NB4 (cell line): ENCODE measurements around the gene APCDD1L.

Source experiments
- MYC ChIP-seq: IDR thresholded peaks from 2 replicates; pipeline ENCODE4 v1.6.1; 2011; ENCODE audit warnings: low read depth, low read length
- POLR2A ChIP-seq: IDR thresholded peaks from 2 replicates; pipeline ENCODE4 v1.6.1; 2011; ENCODE audit warnings: mild to moderate bottlenecking; ENCODE audit not compliant: insufficient read length; ENCODE audit errors: extremely low read depth
- TF ChIP-seq, protein P1 (sequence below): IDR thresholded peaks from one replicate; pipeline ENCODE4 v1.5.1; 2012; ENCODE audit warnings: low read depth, low read length
- TF ChIP-seq, protein P2 (sequence below): IDR thresholded peaks from 2 replicates; pipeline ENCODE4 v1.6.1; 2011; ENCODE audit warnings: low read depth, low read length

GRCh38 chr20:58453391-58453790 is 61.8 kb downstream of the APCDD1L start:
- TF ChIP-seq, protein P1, sequence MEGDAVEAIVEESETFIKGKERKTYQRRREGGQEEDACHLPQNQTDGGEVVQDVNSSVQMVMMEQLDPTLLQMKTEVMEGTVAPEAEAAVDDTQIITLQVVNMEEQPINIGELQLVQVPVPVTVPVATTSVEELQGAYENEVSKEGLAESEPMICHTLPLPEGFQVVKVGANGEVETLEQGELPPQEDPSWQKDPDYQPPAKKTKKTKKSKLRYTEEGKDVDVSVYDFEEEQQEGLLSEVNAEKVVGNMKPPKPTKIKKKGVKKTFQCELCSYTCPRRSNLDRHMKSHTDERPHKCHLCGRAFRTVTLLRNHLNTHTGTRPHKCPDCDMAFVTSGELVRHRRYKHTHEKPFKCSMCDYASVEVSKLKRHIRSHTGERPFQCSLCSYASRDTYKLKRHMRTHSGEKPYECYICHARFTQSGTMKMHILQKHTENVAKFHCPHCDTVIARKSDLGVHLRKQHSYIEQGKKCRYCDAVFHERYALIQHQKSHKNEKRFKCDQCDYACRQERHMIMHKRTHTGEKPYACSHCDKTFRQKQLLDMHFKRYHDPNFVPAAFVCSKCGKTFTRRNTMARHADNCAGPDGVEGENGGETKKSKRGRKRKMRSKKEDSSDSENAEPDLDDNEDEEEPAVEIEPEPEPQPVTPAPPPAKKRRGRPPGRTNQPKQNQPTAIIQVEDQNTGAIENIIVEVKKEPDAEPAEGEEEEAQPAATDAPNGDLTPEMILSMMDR = no peak
- TF ChIP-seq POLR2A (no peak), MYC (no peak)
- TF ChIP-seq, protein P2, sequence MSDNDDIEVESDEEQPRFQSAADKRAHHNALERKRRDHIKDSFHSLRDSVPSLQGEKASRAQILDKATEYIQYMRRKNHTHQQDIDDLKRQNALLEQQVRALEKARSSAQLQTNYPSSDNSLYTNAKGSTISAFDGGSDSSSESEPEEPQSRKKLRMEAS = no peak
